HCT116 (cell line): ENCODE results near the gene HDLBP. TPM values are rescaled to one million over a fixed set of nuclear protein-coding genes. Genes with fewer than 3 reads are reported as not detected.

Source experiments
- ATAC-seq: fragments of 200-7000 bp; cut with Tn5 transposase; 2 replicates; pipeline ENCODE4 v1.9.1; 2020; ENCODE audit warnings: mild to moderate bottlenecking, moderate library complexity
- BruUV-seq: library from RNA; stranded (reverse); fragments of 400-500 nt; replicated peaks from 2 replicates; lab custom pipeline; 2021; lab: Mats Ljungman, UMichigan
- CTCF ChIA-PET: fragments of 300-600 bp; sonication (Branson Sonifier 250); formaldehyde crosslinking; loops from one replicate; lab custom pipeline; 2021; ENCODE audit warnings: antibody characterized with exemption; lab: Charles Lee
- POLR2A ChIA-PET: fragments of 300-600, 350-600 bp; sonication (Branson Sonifier 250); formaldehyde crosslinking; loops from one replicate; lab custom pipeline; 2021; ENCODE audit warnings: antibody characterized with exemption; lab: Charles Lee
- RAD21 ChIA-PET, 2 experiments: fragments of 300-600 bp; sonication (Branson Sonifier 250); formaldehyde crosslinking; loops; one replicate each; lab custom pipeline; 2023; ENCODE audit warnings: low total read pairs in 2 of 2; ENCODE audit not compliant: uncharacterized antibody in 2 of 2, unreplicated experiment in 2 of 2, low non-redundant PET in 1 of 2; lab: Charles Lee
- DNase-seq: peaks from one replicate; pipeline ENCODE4 v3.0.0-alpha.2; 2010; ENCODE audit warnings: low read depth, low spot score
- H2AFZ ChIP-seq: fragments of 200-600 bp; shearing (Covaris generic), sonication (generic); 2 replicates; pipeline ENCODE4 v1.6.1; 2017; ENCODE audit warnings: low read depth, mixed run types, mixed read lengths, antibody characterized with exemption, low read length; ENCODE audit not compliant: poor library complexity, severe bottlenecking
- H3K27ac ChIP-seq: 2 replicates; pipeline ENCODE4 v1.5.1; 2012; ENCODE audit warnings: low read depth, low read length
- H3K27me3 ChIP-seq: fragments of 200-600 bp; sonication (generic); 2 replicates; pipeline ENCODE4 v1.6.1; 2016; ENCODE audit warnings: mixed run types, low read length, mixed read lengths; ENCODE audit not compliant: insufficient read depth
- H3K36me3 ChIP-seq, 2 experiments: fragments of 200-500 bp in 1 of 2; fragments of 200-600 bp in 1 of 2; sonication (Bioruptor generic) in 1 of 2; sonication (generic) in 1 of 2; 2 replicates each; pipeline versions ENCODE4 v1.5.1 to v1.6.1; 2014 to 2016; ENCODE audit warnings: low read length in 2 of 2, inconsistent platforms in 1 of 2, mixed read lengths in 1 of 2, mixed run types in 1 of 2; ENCODE audit not compliant: insufficient read depth in 2 of 2, control insufficient read depth in 1 of 2
- H3K4me1 ChIP-seq, 2 experiments: fragments of 200-600 bp in 1 of 2; sonication (generic) in 1 of 2; 2 replicates each; pipeline versions ENCODE4 v1.5.1 to v1.6.1; 2012 to 2017; ENCODE audit warnings: low read length in 2 of 2, inconsistent platforms in 1 of 2, mild to moderate bottlenecking in 1 of 2, mixed read lengths in 1 of 2, mixed run types in 1 of 2, moderate library complexity in 1 of 2; ENCODE audit not compliant: insufficient read depth in 2 of 2, control insufficient read depth in 1 of 2
- H3K4me2 ChIP-seq: fragments of 200-600 bp; sonication (generic); 2 replicates; pipeline ENCODE4 v1.6.1; 2017; ENCODE audit warnings: mixed run types, low read length, mixed read lengths
- H3K4me3 ChIP-seq, 2 experiments: fragments of 200-600 bp in 1 of 2; sonication (generic) in 1 of 2; replicated peaks in 1 of 2; 2 replicates each; pipeline ENCODE4 v1.5.1; 2011 to 2016; ENCODE audit warnings: low read length in 2 of 2, control low read depth in 1 of 2, low read depth in 1 of 2, mild to moderate bottlenecking in 1 of 2, mixed read lengths in 1 of 2, mixed run types in 1 of 2
- H3K79me2 ChIP-seq: fragments of 200-600 bp; sonication (generic); 2 replicates; pipeline ENCODE4 v1.6.1; 2017; ENCODE audit warnings: mild to moderate bottlenecking, mixed run types, low read length, moderate library complexity, mixed read lengths; ENCODE audit not compliant: insufficient read depth
- H3K9ac ChIP-seq: fragments of 200-600 bp; sonication (generic); 2 replicates; pipeline ENCODE4 v1.6.1; 2016; ENCODE audit warnings: low read length, mixed read lengths
- H3K9me2 ChIP-seq: fragments of 200-600 bp; sonication (generic), shearing (Covaris generic); 2 replicates; pipeline ENCODE4 v1.6.1; 2017; ENCODE audit warnings: mixed run types, mild to moderate bottlenecking, moderate library complexity; ENCODE audit not compliant: insufficient read depth
- H3K9me3 ChIP-seq, 2 experiments: fragments of 200-500 bp in 1 of 2; fragments of 200-600 bp in 1 of 2; sonication (Bioruptor generic) in 1 of 2; sonication (generic) in 1 of 2; 2 replicates each; pipeline ENCODE4 v1.6.1; 2014 to 2017; ENCODE audit warnings: low read length in 2 of 2, mixed read lengths in 2 of 2, inconsistent platforms in 1 of 2, low read depth in 1 of 2, mild to moderate bottlenecking in 1 of 2, mixed run types in 1 of 2, moderate library complexity in 1 of 2; ENCODE audit not compliant: control insufficient read depth in 1 of 2, insufficient read depth in 1 of 2
- H4K20me1 ChIP-seq: fragments of 200-600 bp; sonication (generic), shearing (Covaris generic); 2 replicates; pipeline ENCODE4 v1.6.1; 2017; ENCODE audit warnings: mixed run types, mild to moderate bottlenecking, moderate library complexity; ENCODE audit not compliant: insufficient read depth
- ATF3 ChIP-seq: IDR thresholded peaks from 2 replicates; pipeline ENCODE4 v1.6.1; 2012
- ELF1 ChIP-seq: IDR thresholded peaks from 2 replicates; pipeline ENCODE4 v1.6.1; 2012; ENCODE audit warnings: low read depth, borderline replicate concordance
- EZH2 ChIP-seq: fragments of 200-600 bp; sonication (generic); IDR thresholded peaks from 2 replicates; pipeline ENCODE4 v1.6.1; 2017; ENCODE audit warnings: antibody characterized with exemption, mixed run types
- FOSL1 ChIP-seq: IDR thresholded peaks from 2 replicates; pipeline ENCODE4 v1.6.1; 2012; ENCODE audit warnings: low read depth
- MAX ChIP-seq: IDR thresholded peaks from 2 replicates; pipeline ENCODE4 v1.6.1; 2012
- POLR2A ChIP-seq: IDR thresholded peaks from 2 replicates; pipeline ENCODE4 v1.7.0; 2011; ENCODE audit warnings: borderline replicate concordance; ENCODE audit not compliant: insufficient read depth, insufficient read length; ENCODE audit errors: extremely low read depth
- POLR2AphosphoS5 ChIP-seq: IDR thresholded peaks from 2 replicates; pipeline ENCODE4 v1.6.1; 2011; ENCODE audit warnings: mild to moderate bottlenecking, low read depth, low read length, moderate library complexity
- RAD21 ChIP-seq: IDR thresholded peaks from 2 replicates; pipeline ENCODE4 v1.6.1; 2012; ENCODE audit warnings: low read depth, mild to moderate bottlenecking
- REST ChIP-seq: IDR thresholded peaks from 2 replicates; pipeline ENCODE4 v1.6.1; 2012; ENCODE audit warnings: low read depth
- SIN3A ChIP-seq: IDR thresholded peaks from 2 replicates; pipeline ENCODE4 v1.6.1; 2012; ENCODE audit warnings: low read depth
- SP1 ChIP-seq: IDR thresholded peaks from 2 replicates; pipeline ENCODE4 v1.6.1; 2012; ENCODE audit warnings: low read depth
- YY1 ChIP-seq: IDR thresholded peaks from 2 replicates; pipeline ENCODE4 v1.6.1; 2011; ENCODE audit warnings: low read length, low read depth, moderate library complexity, mild to moderate bottlenecking; ENCODE audit not compliant: insufficient replicate concordance; ENCODE audit errors: extremely low read depth
- ZBTB33 ChIP-seq: IDR thresholded peaks from 2 replicates; pipeline ENCODE4 v1.6.1; 2011; ENCODE audit warnings: mild to moderate bottlenecking, low read length, moderate library complexity; ENCODE audit not compliant: insufficient replicate concordance; ENCODE audit errors: extremely low read depth
- ZNF274 ChIP-seq: fragments of 200-500 bp; sonication (Bioruptor generic); IDR thresholded peaks from 2 replicates; pipeline ENCODE4 v1.6.1; 2014; ENCODE audit warnings: mild to moderate bottlenecking, low read depth, low read length, inconsistent platforms
- intact Hi-C: fragments of 100-400 bp; cut with micrococcal nuclease; formaldehyde crosslinking; loops from 2 replicates; pipeline ENCODE4 v1.10.0; 2022
- total RNA-seq: library from RNA; stranded (reverse); gene quantifications from one replicate; pipeline ENCODE4 v1.2.1, GENCODE V29; 2021; ENCODE audit not compliant: unreplicated experiment

The HDLBP gene
- total RNA-seq, 1 experiment from 2014 or later = 462 TPM

GRCh38 chr2:241234066-241234790 is 81.2 kb downstream of the HDLBP start:
- H3K79me2 ChIP-seq = peaks cover 3% of the 10 kb centered on the region; the same call in 1 of the 2 replicates

More at GRCh38 chr2:241234066-241234790, 81.2 kb downstream of the HDLBP start:
- RAD21 ChIA-PET = no interaction called here
- H3K27me3 ChIP-seq = no peaks in the 10 kb centered on the region
- no peaks in the 10 kb centered on the region for H3K9me3 ChIP-seq
- TF ChIP-seq SP1 (no peak), YY1 (no peak), RAD21 (no peak), ELF1 (no peak), ATF3 (no peak), ZBTB33 (no peak), ZNF274 (no peak), REST (no peak), POLR2A (no peak), MAX (no peak), SIN3A (no peak), FOSL1 (no peak), EZH2 (no peak), POLR2AphosphoS5 (no peak)
- TF ChIP-seq, all 23 proteins: peak for 0
- H3K4me3 ChIP-seq = no peak overlapping the region
- no TSS peak for BruUV-seq
- DNase-seq = no peak
- ChIA-PET POLR2A (no interaction called here), CTCF (no interaction called here)
- intact Hi-C loops = no loop called here
- H2AFZ ChIP-seq = no peak overlapping the region
- no peak overlapping the region for H3K4me2 ChIP-seq
- H3K27ac ChIP-seq = no peak overlapping the region
- H3K9me2 ChIP-seq = no peaks in the 10 kb centered on the region
- H3K9ac ChIP-seq = no peak overlapping the region
- H3K4me1 ChIP-seq = no peaks in the 10 kb centered on the region
- no peak for ATAC-seq
- peaks cover 71 to 84% of the 10 kb centered on the region in 2 experiments for H3K36me3 ChIP-seq
- no peaks in the 10 kb centered on the region for H4K20me1 ChIP-seq
